GM21786 (cell line): ENCODE data around the gene KATNB1.

Experiments
- ATAC-seq: cut with Tn5 transposase; IDR thresholded peaks from one replicate; pipeline ENCODE4 v1.9.1; 2021; ENCODE audit not compliant: unreplicated experiment

Gene KATNB1

GRCh38 chr16:57804111-57804837 is 68.7 kb downstream of the KATNB1 start:
- ATAC-seq: no peak

DNA sequence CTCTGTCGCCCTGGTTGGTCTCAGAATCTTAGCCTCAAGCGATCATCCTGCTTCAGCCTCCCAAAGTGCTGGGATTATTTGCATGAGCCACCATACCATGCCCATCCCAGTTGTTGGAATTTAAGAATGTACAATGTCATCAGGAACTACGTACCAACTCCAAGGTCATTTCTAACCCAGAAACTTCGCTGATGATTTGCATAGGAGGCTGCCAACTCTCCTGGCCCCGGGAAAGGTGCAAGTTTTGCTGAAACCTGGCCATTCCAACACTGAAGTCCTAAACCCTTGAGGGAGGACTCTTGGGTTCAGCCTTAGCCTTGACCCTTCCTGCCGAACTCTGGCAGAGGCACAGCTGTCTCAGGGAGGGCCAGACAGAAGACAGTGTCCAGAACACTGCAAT is 69.6 kb downstream of the KATNB1 start:
- ATAC-seq: no peak
